ENCODE data around the gene GZMM.

Gene GZMM

GRCh38 chr19:540867-541637 lies 2.8 kb upstream of the GZMM start:
- Histone ChIP-seq H3K9me3 (ENCODE audit: control insufficient read depth, low read length) (no peaks in the 10 kb centered on the region), H3K27me3 (ENCODE audit: control insufficient read depth, insufficient read depth, low read length) (no peaks in the 10 kb centered on the region), H3K9ac (no peak overlapping the region), H2AFZ (no peak overlapping the region), H3K27ac (no peak overlapping the region), H3K4me1 (no peaks in the 10 kb centered on the region), H3K79me2 (peaks cover 9% of the 10 kb centered on the region), H3K36me3 (ENCODE audit: control insufficient read depth, insufficient read depth, low read length) (no peaks in the 10 kb centered on the region), H3K4me2 (ENCODE audit: low read length) (no peak overlapping the region), H3K4me3 (ENCODE audit: low read depth, low read length) (no peak overlapping the region)
- no peak for TF ChIP-seq CTCF (IDR thresholded peaks at IDR 0.05)

- Histone ChIP-seq H3K4me2 (ENCODE audit: low read length) (no peak overlapping the region), H3K27ac (no peak overlapping the region), H3K9me3 (ENCODE audit: control insufficient read depth, low read length) (no peaks in the 10 kb centered on the region), H3K9ac (no peak overlapping the region), H2AFZ (no peak overlapping the region), H3K27me3 (ENCODE audit: control insufficient read depth, insufficient read depth, low read length) (no peaks in the 10 kb centered on the region), H3K4me1 (no peaks in the 10 kb centered on the region), H3K79me2 (peaks cover 2% of the 10 kb centered on the region), H3K36me3 (ENCODE audit: control insufficient read depth, insufficient read depth, low read length) (no peaks in the 10 kb centered on the region), H3K4me3 (ENCODE audit: low read depth, low read length) (no peak overlapping the region)
- TF ChIP-seq CTCF (IDR thresholded peaks at IDR 0.05): no peak
Observed at GRCh38 chr19:541699-542098, 2.2 kb upstream of the GZMM start.

- no peaks in the 10 kb centered on the region for H3K4me1 ChIP-seq
- no peak overlapping the region for H3K9ac ChIP-seq
- H2AFZ ChIP-seq: no peak overlapping the region
- TF ChIP-seq CTCF (IDR thresholded peaks at IDR 0.05): no peak
- no peak overlapping the region for H3K4me3 ChIP-seq (ENCODE audit: low read depth, low read length)
- H3K9me3 ChIP-seq (ENCODE audit: control insufficient read depth, low read length): no peaks in the 10 kb centered on the region
- H3K27me3 ChIP-seq (ENCODE audit: control insufficient read depth, insufficient read depth, low read length): no peaks in the 10 kb centered on the region
- no peaks in the 10 kb centered on the region for H3K36me3 ChIP-seq (ENCODE audit: control insufficient read depth, insufficient read depth, low read length)
- H3K4me2 ChIP-seq (ENCODE audit: low read length): no peak overlapping the region
- no peaks in the 10 kb centered on the region for H3K79me2 ChIP-seq
- H3K27ac ChIP-seq: no peak overlapping the region
Observed at GRCh38 chr19:542173-542866, 1.5 kb upstream of the GZMM start.

- Histone ChIP-seq H3K9me3 (ENCODE audit: control insufficient read depth, low read length) (no peaks in the 10 kb centered on the region), H3K4me1 (no peaks in the 10 kb centered on the region), H3K9ac (no peak overlapping the region), H3K4me2 (ENCODE audit: low read length) (no peak overlapping the region), H3K27ac (no peak overlapping the region), H2AFZ (no peak overlapping the region), H3K27me3 (ENCODE audit: control insufficient read depth, insufficient read depth, low read length) (no peaks in the 10 kb centered on the region), H3K79me2 (no peaks in the 10 kb centered on the region), H3K4me3 (ENCODE audit: low read depth, low read length) (no peak overlapping the region), H3K36me3 (ENCODE audit: control insufficient read depth, insufficient read depth, low read length) (no peaks in the 10 kb centered on the region)
- no peak for TF ChIP-seq CTCF (IDR thresholded peaks at IDR 0.05)
Observed at GRCh38 chr19:547117-547516, 3.3 kb downstream of the GZMM start.

All from parathyroid adenoma (tissue), 2 donors.